Hepatocyte (in vitro differentiated cells): Measurements from ENCODE around the gene UBE2O. TPM values are rescaled to one million over a fixed set of nuclear protein-coding genes. Genes with fewer than 3 reads are reported as not detected.

Experiments used
- DNase-seq: peaks from one replicate; pipeline ENCODE4 v3.0.0-alpha.2; 2016; ENCODE audit warnings: low spot score
- H2AFZ ChIP-seq: fragments of 200-600 bp; sonication (generic); 2 replicates; pipeline ENCODE4 v1.6.0; 2016; ENCODE audit warnings: antibody characterized with exemption, mild to moderate bottlenecking
- H3K27ac ChIP-seq: fragments of 200-600 bp; sonication (generic); 2 replicates; pipeline ENCODE4 v1.5.1; 2016; ENCODE audit warnings: mild to moderate bottlenecking
- H3K27me3 ChIP-seq: fragments of 200-600 bp; sonication (generic); 2 replicates; pipeline ENCODE4 v1.6.1; 2016
- H3K36me3 ChIP-seq: fragments of 200-600 bp; sonication (generic); replicated peaks from 2 replicates; pipeline ENCODE4 v1.5.1; 2016; ENCODE audit warnings: low read depth; ENCODE audit not compliant: insufficient read depth
- H3K4me1 ChIP-seq: fragments of 200-600 bp; sonication (generic); 2 replicates; pipeline ENCODE4 v1.5.1; 2016; ENCODE audit warnings: mild to moderate bottlenecking, moderate library complexity; ENCODE audit not compliant: insufficient read depth
- H3K4me2 ChIP-seq: fragments of 200-600 bp; sonication (generic); 2 replicates; pipeline ENCODE4 v1.6.0; 2016
- H3K4me3 ChIP-seq: fragments of 200-600 bp; sonication (generic); 2 replicates; pipeline ENCODE4 v1.5.1; 2016; ENCODE audit warnings: mild to moderate bottlenecking
- H3K79me2 ChIP-seq: fragments of 200-600 bp; sonication (generic); 2 replicates; pipeline ENCODE4 v1.6.0; 2017; ENCODE audit warnings: mild to moderate bottlenecking
- H3K9me2 ChIP-seq: fragments of 200-600 bp; sonication (generic); replicated peaks from 2 replicates; pipeline ENCODE4 v1.6.0; 2017; ENCODE audit warnings: mild to moderate bottlenecking; ENCODE audit not compliant: insufficient read depth
- H3K9me3 ChIP-seq: fragments of 200-600 bp; sonication (generic); 2 replicates; pipeline ENCODE4 v1.5.1; 2016; ENCODE audit warnings: low read depth, mild to moderate bottlenecking
- H4K20me1 ChIP-seq: fragments of 200-600 bp; sonication (generic); 2 replicates; pipeline ENCODE4 v1.6.0; 2016; ENCODE audit warnings: mild to moderate bottlenecking; ENCODE audit not compliant: insufficient read depth, poor library complexity, severe bottlenecking
- EZH2 ChIP-seq: fragments of 200-600 bp; sonication (generic); IDR thresholded peaks from 2 replicates; pipeline ENCODE4 v1.6.1; 2016; ENCODE audit warnings: antibody characterized with exemption, mild to moderate bottlenecking, borderline replicate concordance
- EZH2phosphoT487 ChIP-seq: fragments of 200-600 bp; sonication (generic); IDR thresholded peaks from one replicate; pipeline ENCODE4 v1.6.1; 2018; ENCODE audit warnings: antibody characterized with exemption, mild to moderate bottlenecking, low read depth, moderate library complexity; ENCODE audit not compliant: unreplicated experiment, severe bottlenecking
- WGBS: methylation state at CpG from one replicate; pipeline ENCODE4 v1.1.6; 2016; ENCODE audit warnings: low lambda C conversion rate; ENCODE audit errors: missing lambda C conversion rate; 5-methylcytosine and 5-hydroxymethylcytosine counted together
- polyA plus RNA-seq: library from polyadenylated mRNA; unstranded; fragments of >200 nt; fragmentation: Nextera tagmentation; extraction: Ambion mirVana; gene quantifications from 2 replicates; pipeline ENCODE4 v1.2.1, GENCODE V29; 2016
- total RNA-seq: library from RNA; depleted of rRNA; stranded (reverse); fragments of >200 nt; gene quantifications from 2 replicates; pipeline ENCODE4 v1.2.3, GENCODE V29; 2014
- TF ChIP-seq, protein P1 (sequence below): fragments of 200-600 bp; sonication (generic); IDR thresholded peaks from 2 replicates; pipeline ENCODE4 v1.5.1; 2016; ENCODE audit warnings: antibody characterized with exemption, mild to moderate bottlenecking; ENCODE audit not compliant: poor library complexity

The UBE2O gene
- total and polyA plus RNA-seq, 2 experiments from 2014 or later = 9.7 to 15.2 TPM

GRCh38 chr17:76477576-76477975 lies 24.6 kb upstream of the UBE2O start:
- H3K27me3 ChIP-seq = no peaks in the 10 kb centered on the region
- no peak for DNase-seq
- H3K9me3 ChIP-seq = no peaks in the 10 kb centered on the region
- no peak overlapping the region for H3K4me2 ChIP-seq
- 93% methylated on average over 15 of the region's 15 CpGs for WGBS
- H3K4me1 ChIP-seq = no peaks in the 10 kb centered on the region
- H3K79me2 ChIP-seq = no peaks in the 10 kb centered on the region
- TF ChIP-seq, protein P1, sequence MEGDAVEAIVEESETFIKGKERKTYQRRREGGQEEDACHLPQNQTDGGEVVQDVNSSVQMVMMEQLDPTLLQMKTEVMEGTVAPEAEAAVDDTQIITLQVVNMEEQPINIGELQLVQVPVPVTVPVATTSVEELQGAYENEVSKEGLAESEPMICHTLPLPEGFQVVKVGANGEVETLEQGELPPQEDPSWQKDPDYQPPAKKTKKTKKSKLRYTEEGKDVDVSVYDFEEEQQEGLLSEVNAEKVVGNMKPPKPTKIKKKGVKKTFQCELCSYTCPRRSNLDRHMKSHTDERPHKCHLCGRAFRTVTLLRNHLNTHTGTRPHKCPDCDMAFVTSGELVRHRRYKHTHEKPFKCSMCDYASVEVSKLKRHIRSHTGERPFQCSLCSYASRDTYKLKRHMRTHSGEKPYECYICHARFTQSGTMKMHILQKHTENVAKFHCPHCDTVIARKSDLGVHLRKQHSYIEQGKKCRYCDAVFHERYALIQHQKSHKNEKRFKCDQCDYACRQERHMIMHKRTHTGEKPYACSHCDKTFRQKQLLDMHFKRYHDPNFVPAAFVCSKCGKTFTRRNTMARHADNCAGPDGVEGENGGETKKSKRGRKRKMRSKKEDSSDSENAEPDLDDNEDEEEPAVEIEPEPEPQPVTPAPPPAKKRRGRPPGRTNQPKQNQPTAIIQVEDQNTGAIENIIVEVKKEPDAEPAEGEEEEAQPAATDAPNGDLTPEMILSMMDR = no peak
- no peak for TF ChIP-seq EZH2
- no peak for TF ChIP-seq EZH2phosphoT487
- H2AFZ ChIP-seq = no peak overlapping the region
- H3K4me3 ChIP-seq = no peak overlapping the region
- no peaks in the 10 kb centered on the region for H3K9me2 ChIP-seq
- H3K36me3 ChIP-seq = no peaks in the 10 kb centered on the region
- no peak overlapping the region for H3K27ac ChIP-seq
- no peaks in the 10 kb centered on the region for H4K20me1 ChIP-seq

DNA sequence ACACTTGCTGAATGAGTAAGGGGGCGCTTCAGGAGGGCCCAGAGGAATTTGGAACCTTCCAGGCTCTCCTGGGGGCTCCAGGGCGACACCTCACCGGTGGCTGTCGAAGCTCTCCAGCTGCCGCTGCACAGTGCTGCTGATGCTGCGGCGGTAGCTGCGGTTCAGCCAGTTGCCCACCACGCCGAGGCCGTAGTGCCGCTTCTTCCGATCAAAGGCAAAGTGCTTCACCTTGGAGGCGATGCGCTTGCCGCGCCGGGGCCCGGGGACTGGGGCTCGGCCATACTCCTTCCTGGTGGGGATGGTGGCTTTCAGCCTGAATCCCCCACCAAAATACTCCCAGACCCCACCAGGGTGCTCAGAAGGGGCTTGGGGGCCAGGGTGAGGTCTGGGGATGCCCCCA lies 23.8 kb upstream of the UBE2O start:
- Histone ChIP-seq H2AFZ (no peak overlapping the region), H3K27me3 (no peaks in the 10 kb centered on the region), H3K9me2 (no peaks in the 10 kb centered on the region), H3K4me1 (no peaks in the 10 kb centered on the region), H3K27ac (no peak overlapping the region), H3K79me2 (no peaks in the 10 kb centered on the region), H3K9me3 (no peaks in the 10 kb centered on the region), H4K20me1 (no peaks in the 10 kb centered on the region), H3K4me2 (no peak overlapping the region), H3K4me3 (no peak overlapping the region), H3K36me3 (no peaks in the 10 kb centered on the region)
- WGBS = 98% methylated on average over 20 of the region's 20 CpGs
- no peak for DNase-seq
- no peak for TF ChIP-seq EZH2
- TF ChIP-seq EZH2phosphoT487 = no peak
- TF ChIP-seq, protein P1 = no peak

- H3K27me3 ChIP-seq = no peaks in the 10 kb centered on the region
- no peak for DNase-seq
- no peaks in the 10 kb centered on the region for H3K36me3 ChIP-seq
- no peaks in the 10 kb centered on the region for H3K79me2 ChIP-seq
- no peaks in the 10 kb centered on the region for H3K9me2 ChIP-seq
- H4K20me1 ChIP-seq = no peaks in the 10 kb centered on the region
- H3K9me3 ChIP-seq = no peaks in the 10 kb centered on the region
- no peak overlapping the region for H3K27ac ChIP-seq
- no peaks in the 10 kb centered on the region for H3K4me1 ChIP-seq
- no peak overlapping the region for H2AFZ ChIP-seq
- no peak overlapping the region for H3K4me3 ChIP-seq
- TF ChIP-seq, protein P1 = no peak
- TF ChIP-seq EZH2 = no peak
- no peak for TF ChIP-seq EZH2phosphoT487
- WGBS = 91% methylated on average over 6 of the region's 6 CpGs
- no peak overlapping the region for H3K4me2 ChIP-seq
Observed at GRCh38 chr17:76475302-76475701, 22.4 kb upstream of the UBE2O start.

DNA sequence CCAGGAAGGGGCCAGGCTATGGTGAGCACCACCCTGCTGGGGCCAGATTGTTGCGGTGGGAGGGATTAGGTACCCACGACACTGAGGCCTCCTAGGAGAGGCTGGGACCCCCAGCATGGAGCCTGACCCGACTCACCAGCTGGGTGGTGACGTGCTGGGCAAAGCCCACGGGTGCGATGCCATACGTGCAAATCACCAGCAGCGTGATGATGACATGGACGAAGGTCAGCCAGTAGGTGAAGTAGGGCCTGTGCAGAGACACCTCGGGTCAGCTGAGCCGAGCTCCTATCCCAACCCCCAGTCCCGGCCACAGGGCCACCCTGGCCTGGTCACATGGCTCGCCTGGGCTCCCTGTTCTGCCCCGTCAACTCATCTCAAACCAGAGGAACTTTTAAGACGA lies 21.9 kb upstream of the UBE2O start:
- H3K36me3 ChIP-seq = no peaks in the 10 kb centered on the region
- H3K27ac ChIP-seq = no peak overlapping the region

More for the DNA sequence above, 21.9 kb upstream of the UBE2O start:
- TF ChIP-seq EZH2phosphoT487 = no peak
- no peak for TF ChIP-seq EZH2
- TF ChIP-seq, protein P1 = no peak
- no peaks in the 10 kb centered on the region for H3K27me3 ChIP-seq
- 93% methylated on average over 15 of the region's 15 CpGs for WGBS
- H3K4me2 ChIP-seq = no peak overlapping the region
- no peaks in the 10 kb centered on the region for H4K20me1 ChIP-seq
- H3K9me2 ChIP-seq = no peaks in the 10 kb centered on the region
- no peaks in the 10 kb centered on the region for H3K9me3 ChIP-seq
- no peak for DNase-seq
- H3K4me3 ChIP-seq = no peak overlapping the region
- H2AFZ ChIP-seq = no peak overlapping the region
- H3K79me2 ChIP-seq = no peaks in the 10 kb centered on the region
- H3K4me1 ChIP-seq = no peaks in the 10 kb centered on the region
